Measurements from ENCODE around the gene MAP3K10.
"Not testable (repeated sequence)": the region's sequence is repeated elsewhere in the genome, so short reads cannot be mapped to it uniquely, and the experiment has no call there.

MAP3K10 gene

GRCh38 chr19:40219029-40219428 is 27.8 kb downstream of the MAP3K10 start:
- DNase-seq (ENCODE audit: low spot score in 2 of 2); H3K4me3 Mint-ChIP-seq; H3K27ac Mint-ChIP-seq; H3K9me3 Mint-ChIP-seq; ATAC-seq: not testable (repeated sequence)
- Mint-ChIP-seq H3K4me1 (peaks cover 18% of the 10 kb centered on the region), H3K36me3 (peaks cover 18% of the 10 kb centered on the region)

GRCh38 chr19:40219721-40220276 is 28.6 kb downstream of the MAP3K10 start:
- no peak for DNase-seq (ENCODE audit: low spot score in 2 of 2)
- ATAC-seq, result peak; percentile 52
- Mint-ChIP-seq H3K9me3 (peaks cover 4% of the 10 kb centered on the region), H3K27ac (no peak overlapping the region), H3K4me1 (peaks cover 18% of the 10 kb centered on the region), H3K36me3 (peaks cover 18% of the 10 kb centered on the region), H3K4me3 (no peak overlapping the region)

GRCh38 chr19:40220674-40221073 is 29.4 kb downstream of the MAP3K10 start:
- DNase-seq (ENCODE audit: low spot score in 2 of 2) (no peak), ATAC-seq (no peak)
- H3K36me3 Mint-ChIP-seq, result peaks cover 22% of the 10 kb centered on the region
- no peak overlapping the region for H3K27ac Mint-ChIP-seq
- peaks cover 4% of the 10 kb centered on the region for H3K9me3 Mint-ChIP-seq
- H3K4me3 Mint-ChIP-seq, result no peak overlapping the region
- peaks cover 23% of the 10 kb centered on the region for H3K4me1 Mint-ChIP-seq

- Mint-ChIP-seq H3K9me3 (peaks cover 4% of the 10 kb centered on the region), H3K27ac (peak overlapping the region; percentile 64), H3K36me3 (peaks cover 23% of the 10 kb centered on the region), H3K4me3 (no peak overlapping the region), H3K4me1 (peaks cover 25% of the 10 kb centered on the region)
- DNase-seq (ENCODE audit: low spot score in 2 of 2), result peak; percentile 52 to 82
- peak; percentile 85 for ATAC-seq
Observed at GRCh38 chr19:40221858-40222619, 30.8 kb downstream of the MAP3K10 start.

GRCh38 chr19:40223135-40223822 is 32.1 kb downstream of the MAP3K10 start:
- no peak overlapping the region for H3K4me3 Mint-ChIP-seq
- H3K9me3 Mint-ChIP-seq, result peaks cover 4% of the 10 kb centered on the region
- peaks cover 25% of the 10 kb centered on the region for H3K4me1 Mint-ChIP-seq
- peak in 1 of 2 donors; percentile 54 for DNase-seq (ENCODE audit: low spot score in 2 of 2)
- H3K27ac Mint-ChIP-seq, result no peak overlapping the region
- peaks cover 21% of the 10 kb centered on the region for H3K36me3 Mint-ChIP-seq
- no peak for ATAC-seq

- H3K36me3 Mint-ChIP-seq, result peaks cover 21% of the 10 kb centered on the region
- H3K4me1 Mint-ChIP-seq, result peaks cover 31% of the 10 kb centered on the region
- no peak for ATAC-seq
- DNase-seq (ENCODE audit: low spot score in 2 of 2), result no peak
- H3K4me3 Mint-ChIP-seq, result no peak overlapping the region
- H3K27ac Mint-ChIP-seq, result no peak overlapping the region
- H3K9me3 Mint-ChIP-seq, result peaks cover 4% of the 10 kb centered on the region
Observed at GRCh38 chr19:40224342-40225150, 33.3 kb downstream of the MAP3K10 start.

GRCh38 chr19:40225440-40226305 is 34.4 kb downstream of the MAP3K10 start:
- ATAC-seq (no peak), DNase-seq (ENCODE audit: low spot score in 2 of 2) (no peak)
- peak overlapping the region; percentile 38 for H3K4me3 Mint-ChIP-seq

GRCh38 chr19:40228346-40228745 is 37.1 kb downstream of the MAP3K10 start:
- no peak for DNase-seq (ENCODE audit: low spot score in 2 of 2)
- H3K4me1 Mint-ChIP-seq, result peaks cover 27% of the 10 kb centered on the region
- H3K36me3 Mint-ChIP-seq, result peaks cover 15% of the 10 kb centered on the region
- no peak overlapping the region for H3K27ac Mint-ChIP-seq
- no peaks in the 10 kb centered on the region for H3K9me3 Mint-ChIP-seq
- ATAC-seq, result no peak
- no peak overlapping the region for H3K4me3 Mint-ChIP-seq

More at GRCh38 chr19:40225440-40226305, 34.4 kb downstream of the MAP3K10 start:
- Mint-ChIP-seq H3K36me3 (peaks cover 21% of the 10 kb centered on the region), H3K27ac (no peak overlapping the region), H3K4me1 (peaks cover 36% of the 10 kb centered on the region), H3K9me3 (peaks cover 4% of the 10 kb centered on the region)

- Mint-ChIP-seq H3K4me3 (no peak overlapping the region), H3K4me1 (peaks cover 27% of the 10 kb centered on the region), H3K9me3 (no peaks in the 10 kb centered on the region), H3K36me3 (peaks cover 15% of the 10 kb centered on the region), H3K27ac (no peak overlapping the region)
- DNase-seq (ENCODE audit: low spot score in 2 of 2), result no peak
- no peak for ATAC-seq
Observed at GRCh38 chr19:40228863-40229262, 37.6 kb downstream of the MAP3K10 start.

- DNase-seq (ENCODE audit: low spot score in 2 of 2), result no peak
- H3K36me3 Mint-ChIP-seq, result peaks cover 20% of the 10 kb centered on the region
- peaks cover 27% of the 10 kb centered on the region for H3K4me1 Mint-ChIP-seq
- peak overlapping the region; percentile 26 for H3K27ac Mint-ChIP-seq
- peak; percentile 84 for ATAC-seq
- no peaks in the 10 kb centered on the region for H3K9me3 Mint-ChIP-seq
- no peak overlapping the region for H3K4me3 Mint-ChIP-seq
Observed at GRCh38 chr19:40229484-40229883, 38.3 kb downstream of the MAP3K10 start.

GRCh38 chr19:40229926-40230417 is 38.7 kb downstream of the MAP3K10 start:
- Mint-ChIP-seq H3K36me3 (peaks cover 24% of the 10 kb centered on the region), H3K4me3 (no peak overlapping the region), H3K27ac (peak overlapping the region; percentile 26), H3K9me3 (no peaks in the 10 kb centered on the region), H3K4me1 (peaks cover 27% of the 10 kb centered on the region)
- ATAC-seq (no peak), DNase-seq (ENCODE audit: low spot score in 2 of 2) (no peak)

- H3K9me3 Mint-ChIP-seq, result no peaks in the 10 kb centered on the region
- peaks cover 28% of the 10 kb centered on the region for H3K36me3 Mint-ChIP-seq
- ATAC-seq, result no peak
- H3K27ac Mint-ChIP-seq, result no peak overlapping the region
- H3K4me3 Mint-ChIP-seq, result no peak overlapping the region
- peaks cover 19% of the 10 kb centered on the region for H3K4me1 Mint-ChIP-seq
- DNase-seq (ENCODE audit: low spot score in 2 of 2), result no peak
Observed at GRCh38 chr19:40231057-40231456, 39.8 kb downstream of the MAP3K10 start.

GRCh38 chr19:40231544-40232424 is 40.6 kb downstream of the MAP3K10 start:
- Mint-ChIP-seq H3K27ac (no peak overlapping the region), H3K4me3 (no peak overlapping the region), H3K36me3 (peaks cover 30% of the 10 kb centered on the region), H3K9me3 (no peaks in the 10 kb centered on the region), H3K4me1 (peaks cover 12% of the 10 kb centered on the region)
- DNase-seq (ENCODE audit: low spot score in 2 of 2) (no peak), ATAC-seq (no peak)

All from stimulated activated effector memory CD8-positive, alpha-beta T cell treated with anti-CD3 and anti-CD28 coated beads, Interleukin-12 subunit alpha, Interleukin-12 subunit beta, amount 100 ng/mL, for 72 hours (primary cell).